ENCODE data around the gene KRTAP23-1.

DNA sequence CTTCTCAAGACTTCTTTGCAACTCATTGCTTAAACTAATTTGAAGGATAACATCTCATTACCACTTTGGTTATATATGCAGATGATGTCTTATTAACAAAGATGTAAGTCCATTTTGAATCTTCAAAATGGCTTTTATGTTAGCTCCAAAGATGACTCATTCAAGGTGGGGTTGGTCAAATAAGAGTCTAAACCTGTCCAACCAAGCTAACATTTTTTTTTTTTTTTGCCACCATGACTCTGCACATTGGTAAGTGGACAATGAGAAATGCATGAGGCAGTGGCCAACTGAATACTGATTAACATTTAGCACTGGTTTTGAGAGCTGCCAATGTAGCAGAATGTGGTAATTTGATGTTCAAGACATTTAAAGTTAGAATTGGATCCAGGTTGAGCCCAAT is 10.6 kb downstream of the KRTAP23-1 start:
- no peak for TF ChIP-seq EZH2 (IDR thresholded peaks at IDR 0.05; ENCODE audit: borderline replicate concordance, low read length)
- TF ChIP-seq, protein P1, sequence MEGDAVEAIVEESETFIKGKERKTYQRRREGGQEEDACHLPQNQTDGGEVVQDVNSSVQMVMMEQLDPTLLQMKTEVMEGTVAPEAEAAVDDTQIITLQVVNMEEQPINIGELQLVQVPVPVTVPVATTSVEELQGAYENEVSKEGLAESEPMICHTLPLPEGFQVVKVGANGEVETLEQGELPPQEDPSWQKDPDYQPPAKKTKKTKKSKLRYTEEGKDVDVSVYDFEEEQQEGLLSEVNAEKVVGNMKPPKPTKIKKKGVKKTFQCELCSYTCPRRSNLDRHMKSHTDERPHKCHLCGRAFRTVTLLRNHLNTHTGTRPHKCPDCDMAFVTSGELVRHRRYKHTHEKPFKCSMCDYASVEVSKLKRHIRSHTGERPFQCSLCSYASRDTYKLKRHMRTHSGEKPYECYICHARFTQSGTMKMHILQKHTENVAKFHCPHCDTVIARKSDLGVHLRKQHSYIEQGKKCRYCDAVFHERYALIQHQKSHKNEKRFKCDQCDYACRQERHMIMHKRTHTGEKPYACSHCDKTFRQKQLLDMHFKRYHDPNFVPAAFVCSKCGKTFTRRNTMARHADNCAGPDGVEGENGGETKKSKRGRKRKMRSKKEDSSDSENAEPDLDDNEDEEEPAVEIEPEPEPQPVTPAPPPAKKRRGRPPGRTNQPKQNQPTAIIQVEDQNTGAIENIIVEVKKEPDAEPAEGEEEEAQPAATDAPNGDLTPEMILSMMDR (IDR thresholded peaks at IDR 0.05; ENCODE audit: low read length) = no peak

Measured in OCI-LY1 (cell line).